HG02884 (cell line): ENCODE measurements around the gene TAF1C.
A peak's percentile ranks its signal among the peaks of the same experiment; 100 is the strongest.

Experiments used
- ATAC-seq: cut with Tn5 transposase; IDR thresholded peaks from one replicate; pipeline ENCODE4 v1.9.1; 2021; ENCODE audit warnings: mild to moderate bottlenecking, moderate library complexity; ENCODE audit not compliant: unreplicated experiment

Gene TAF1C

GRCh38 chr16:84183911-84184591 lies 2.8 kb downstream of the TAF1C start:
- no peak for ATAC-seq

DNA sequence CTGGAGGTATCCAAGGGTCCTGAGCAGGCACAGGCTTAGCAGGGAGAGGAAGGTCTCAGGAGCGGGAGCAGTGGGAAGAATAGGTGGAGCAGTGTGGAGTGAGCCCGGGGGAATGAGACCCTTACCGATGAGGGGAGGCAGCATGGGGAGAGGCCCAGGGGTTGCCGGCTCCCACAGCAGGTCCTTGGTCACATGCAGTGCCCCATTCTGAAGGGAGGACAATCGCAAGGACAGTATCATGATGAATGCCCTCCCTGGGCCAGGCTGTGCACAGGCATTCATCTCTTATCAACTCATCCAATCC lies 3.3 kb downstream of the TAF1C start:
- ATAC-seq: no peak

DNA sequence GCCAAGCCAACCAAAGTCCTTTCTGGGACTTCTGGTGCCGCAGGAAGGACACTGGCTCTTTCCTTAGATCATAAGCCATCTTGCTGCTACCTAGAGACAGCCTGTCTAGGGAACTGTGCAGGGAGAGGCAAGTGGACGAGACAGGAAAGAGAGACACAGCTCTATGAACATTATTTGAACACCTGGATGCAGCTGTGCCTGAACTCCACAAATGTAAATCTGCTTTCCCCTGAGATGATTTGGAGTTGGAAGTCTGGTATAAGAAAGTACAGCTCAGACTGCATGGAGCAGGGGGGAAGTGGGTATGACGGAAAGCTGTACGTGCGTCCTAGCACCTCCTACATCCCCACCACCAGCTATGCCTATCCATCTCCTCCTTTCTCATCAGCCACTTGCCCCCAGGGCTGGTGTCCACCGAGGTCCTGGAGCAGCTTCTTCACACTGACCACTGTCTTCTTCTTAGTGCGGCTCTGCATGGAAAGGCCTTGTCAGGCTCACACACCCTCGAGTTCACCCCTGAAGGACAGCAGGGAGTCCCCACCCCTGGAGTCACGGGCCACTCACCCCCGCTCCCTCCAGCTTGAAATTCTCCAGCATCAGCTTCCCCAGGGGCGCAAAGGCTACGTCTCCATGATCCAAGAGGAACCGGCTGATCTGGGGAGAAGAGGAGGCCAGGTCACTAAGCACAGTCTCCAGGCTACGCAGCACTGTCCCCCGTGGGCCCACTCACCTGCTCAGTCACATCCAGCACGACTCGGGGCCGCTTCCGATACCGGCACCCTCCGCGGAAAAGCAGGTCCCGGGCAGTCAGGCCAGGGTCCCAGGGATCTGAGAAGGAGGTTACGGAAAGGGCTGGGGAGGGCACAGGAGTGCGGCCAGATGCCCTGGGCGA lies 3.9 kb downstream of the TAF1C start:
- ATAC-seq: no peak

GRCh38 chr16:84182104-84182503 lies 4.8 kb downstream of the TAF1C start:
- ATAC-seq: no peak

DNA sequence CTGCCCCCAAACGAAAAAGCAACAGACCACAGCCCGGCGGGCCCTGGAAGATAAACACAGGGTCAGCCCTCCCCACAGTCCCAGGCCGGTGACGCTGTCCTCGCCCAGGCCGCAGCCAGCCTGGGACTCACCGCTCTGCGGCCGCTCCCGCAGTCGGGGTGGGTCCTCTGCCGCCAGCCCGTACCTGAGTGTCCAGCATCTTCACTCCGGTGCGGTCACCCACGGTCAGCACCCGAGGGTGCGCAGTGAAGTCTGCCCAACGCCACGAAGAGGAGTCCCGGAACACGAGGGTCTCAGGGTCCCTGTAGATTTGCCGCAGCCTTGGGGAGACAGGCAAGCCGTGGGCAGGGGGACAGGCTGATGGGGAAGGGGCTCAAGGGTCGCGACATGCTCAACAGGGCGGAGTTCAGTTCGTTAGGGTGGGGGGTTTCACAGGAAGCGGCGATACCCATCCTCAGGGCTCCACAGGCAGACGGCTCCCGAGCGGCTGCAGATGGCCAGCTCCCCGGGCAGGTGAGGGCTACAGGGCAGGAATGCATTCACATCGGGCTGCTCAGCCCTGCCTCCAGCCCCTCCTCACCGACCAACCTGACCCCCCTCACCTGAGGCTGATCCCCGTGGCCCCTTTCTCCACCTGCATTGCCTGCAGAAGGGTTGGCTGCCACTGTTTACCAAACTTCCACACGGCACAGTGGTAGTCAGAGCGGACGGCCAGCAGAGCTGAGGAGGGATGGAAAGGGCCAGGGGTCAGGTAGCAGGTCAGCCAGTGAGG lies 5.5 kb downstream of the TAF1C start:
- ATAC-seq: no peak

- ATAC-seq: no peak
Measured at GRCh38 chr16:84180519-84181140, 6.2 kb downstream of the TAF1C start.

DNA sequence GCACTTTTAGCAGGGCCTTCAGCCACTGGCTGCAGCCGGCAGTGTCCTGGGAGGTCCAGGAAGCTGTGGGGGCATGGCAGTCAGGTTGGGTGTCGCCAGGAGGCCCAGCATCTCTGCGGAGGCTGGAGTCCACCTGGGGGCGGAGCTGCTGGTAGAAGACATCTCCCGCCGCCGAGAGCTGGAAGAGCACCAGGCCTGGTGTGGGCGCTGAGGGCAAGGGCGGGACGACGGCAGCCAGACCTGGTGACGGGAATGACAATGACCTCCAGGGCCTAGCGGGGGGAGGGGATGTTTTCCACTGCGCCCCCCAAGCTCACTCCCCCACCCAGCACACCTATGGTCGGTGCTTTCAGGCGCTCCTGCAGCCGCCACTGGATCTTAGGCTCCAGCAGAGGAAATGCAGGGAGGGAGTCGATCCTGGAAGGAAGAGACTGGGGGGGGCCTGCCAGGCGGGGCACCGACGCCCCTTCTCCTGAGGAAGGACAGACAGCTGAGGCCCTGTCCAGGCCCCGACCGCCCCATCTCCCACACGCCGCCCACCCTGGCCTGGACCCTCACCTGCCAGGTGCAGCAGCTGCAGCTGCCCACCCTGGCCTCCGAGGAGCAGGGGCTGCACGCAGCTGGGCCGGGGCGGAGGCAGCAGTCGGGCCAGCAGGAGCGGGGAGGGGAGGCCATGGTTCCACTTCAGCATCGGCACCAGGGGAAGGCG lies 7.1 kb downstream of the TAF1C start:
- no peak for ATAC-seq

DNA sequence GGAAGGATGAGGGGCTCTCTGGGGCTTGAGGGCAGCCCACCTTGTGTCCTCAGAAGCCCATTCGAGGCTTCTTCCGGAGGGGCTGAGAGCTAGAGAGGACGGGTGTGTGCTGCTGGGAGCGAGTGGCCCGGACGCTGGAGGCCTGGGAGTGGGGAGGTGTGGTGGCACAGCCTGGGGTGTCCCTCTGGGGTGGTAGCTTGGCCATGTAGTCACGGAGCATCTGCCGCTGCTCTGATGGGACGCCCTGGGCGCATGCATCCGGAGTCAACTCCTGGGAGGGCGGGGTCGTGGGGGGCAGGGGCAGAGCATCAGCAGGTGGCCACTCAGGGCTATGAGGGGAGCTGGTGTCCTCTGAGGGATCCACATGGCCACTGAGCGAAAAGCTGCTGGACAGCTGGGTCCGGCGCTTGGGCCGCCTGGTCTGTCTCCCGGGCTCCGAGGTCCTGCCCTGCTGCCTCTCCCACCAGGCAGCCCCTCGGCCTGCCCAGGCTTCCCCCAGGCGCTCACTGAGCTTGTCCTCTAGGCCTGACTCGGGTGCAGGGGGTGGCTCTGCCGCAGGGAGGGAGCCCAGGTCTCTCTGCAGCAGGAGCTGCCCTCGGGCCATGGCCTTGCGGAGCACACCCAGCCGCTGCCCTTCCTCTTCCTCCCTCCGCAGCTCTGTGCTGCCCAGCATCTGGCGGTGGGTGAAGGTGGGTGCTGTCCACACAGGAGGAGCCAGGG lies 7.8 kb downstream of the TAF1C start:
- no peak for ATAC-seq

DNA sequence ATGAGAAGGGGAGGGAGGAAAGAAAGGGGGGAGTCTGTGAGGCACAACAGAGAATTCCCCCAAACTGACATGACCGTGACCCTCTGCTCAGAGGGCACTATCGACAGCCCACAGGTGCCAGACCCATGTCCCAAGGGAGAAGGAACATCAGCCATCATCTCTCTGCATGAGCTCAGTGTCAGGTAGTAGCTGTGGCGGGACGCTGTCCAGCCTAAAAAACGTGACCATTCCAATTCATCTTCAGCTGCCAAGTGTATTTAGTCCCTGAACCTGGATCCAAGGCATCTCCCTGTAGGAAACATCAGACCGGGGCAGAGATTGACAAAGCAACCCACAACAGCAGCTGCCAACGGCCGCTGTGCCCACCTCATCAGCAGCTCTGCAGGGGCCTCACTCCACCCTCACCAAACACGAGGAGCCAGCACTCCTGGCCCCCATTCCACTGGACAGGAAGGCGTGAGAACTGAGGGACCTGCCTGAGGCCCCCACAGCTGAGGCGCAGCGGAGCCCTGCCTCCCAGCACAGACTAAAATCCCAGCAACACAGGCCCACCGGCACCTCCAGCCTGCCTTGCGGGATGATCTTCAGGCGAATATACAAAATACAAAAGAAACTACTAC lies 8.6 kb downstream of the TAF1C start:
- ATAC-seq: no peak

DNA sequence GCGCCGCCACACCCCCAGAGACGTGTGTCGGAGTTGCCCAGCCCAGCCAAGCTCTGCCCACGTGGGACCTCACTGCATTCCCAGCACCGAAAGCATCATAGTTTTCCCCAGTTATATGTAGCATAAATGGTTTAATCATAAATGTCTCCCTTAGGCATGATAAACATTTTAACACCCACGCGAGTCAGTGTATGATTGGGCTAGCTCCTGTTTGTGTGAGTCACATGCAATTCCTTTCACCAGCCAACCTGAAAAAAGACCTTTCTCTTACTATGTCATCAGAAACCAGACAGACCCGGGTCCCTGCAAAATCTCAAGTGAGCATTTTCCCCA lies 9.2 kb downstream of the TAF1C start:
- ATAC-seq: no peak

DNA sequence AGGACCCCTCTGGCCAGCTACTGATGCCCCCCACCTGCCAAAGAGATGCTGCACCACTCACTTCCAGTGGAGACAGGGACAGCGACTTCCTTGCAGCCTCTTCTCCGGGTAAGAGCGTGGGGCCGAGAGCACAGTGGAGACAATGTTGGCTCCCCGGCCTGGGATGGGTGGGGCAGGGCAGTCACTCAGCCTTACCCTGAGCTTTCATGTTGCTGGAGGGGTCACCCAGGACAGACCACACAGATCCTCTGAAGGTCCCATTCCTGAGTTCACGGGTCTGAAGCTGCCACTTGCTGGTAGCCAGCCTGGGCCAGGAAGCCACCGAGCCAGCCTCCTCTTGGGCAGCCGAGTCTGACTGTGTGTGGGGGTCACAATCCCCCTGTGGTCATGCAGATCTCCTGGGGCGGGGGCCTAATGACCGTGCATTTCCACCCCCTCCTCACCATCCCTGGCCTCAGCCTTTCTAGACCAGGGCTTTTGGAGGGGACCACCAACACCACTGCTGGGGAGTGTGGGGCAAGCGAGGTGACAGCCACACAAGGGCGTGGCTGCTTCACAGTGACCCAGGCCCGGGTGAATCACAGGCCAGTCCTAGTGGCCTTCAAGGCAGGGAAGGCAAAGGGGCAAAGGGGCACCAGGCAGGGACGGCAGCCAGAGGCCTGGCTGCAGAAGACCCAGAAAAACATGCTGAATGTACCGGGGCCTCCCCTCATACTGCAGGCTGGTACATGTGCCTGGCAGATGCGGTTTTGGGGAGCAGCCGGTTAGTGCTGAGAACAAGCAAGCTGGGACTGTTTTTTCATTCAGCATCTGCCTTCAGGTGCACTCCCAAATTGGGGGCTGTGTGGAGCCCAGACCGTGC lies 10.4 kb downstream of the TAF1C start:
- ATAC-seq: no peak

GRCh38 chr16:84175350-84176081 lies 11.3 kb downstream of the TAF1C start:
- ATAC-seq: peak; percentile 80

DNA sequence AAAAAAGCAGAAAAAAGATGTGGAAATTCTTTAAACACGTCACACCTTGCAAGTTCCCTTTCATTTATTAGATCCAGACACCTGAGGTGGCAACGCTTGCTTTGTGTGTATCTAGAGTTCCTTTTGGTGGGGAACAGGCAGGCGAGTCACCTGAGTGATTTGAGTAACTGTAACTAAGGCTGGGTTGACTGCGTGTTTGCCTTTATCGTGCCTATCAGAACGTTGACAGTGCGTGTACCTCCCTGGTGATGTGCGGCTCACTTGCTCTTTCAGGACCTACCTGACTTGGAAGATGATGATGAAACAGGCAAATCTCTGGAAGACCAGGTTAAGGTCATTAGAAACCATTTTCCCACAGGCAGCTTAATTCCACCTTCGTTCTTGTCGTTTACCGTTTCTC lies 12.5 kb downstream of the TAF1C start:
- no peak for ATAC-seq

- ATAC-seq: no peak
Measured at GRCh38 chr16:84169765-84170310, 17.0 kb downstream of the TAF1C start.

GRCh38 chr16:84166796-84167695 lies 19.8 kb downstream of the TAF1C start:
- no peak for ATAC-seq

GRCh38 chr16:84165746-84166145 lies 21.1 kb downstream of the TAF1C start:
- no peak for ATAC-seq

GRCh38 chr16:84161801-84162200 lies 25.1 kb downstream of the TAF1C start:
- ATAC-seq: no peak
